H54 (cell line): ENCODE measurements around the gene ANKMY1.

Experiments used
- DNase-seq: peaks from one replicate; pipeline ENCODE4 v3.0.0; 2011; ENCODE audit warnings: low spot score, mixed read lengths; ENCODE audit not compliant: insufficient read length
- FAIRE-seq: peaks from 3 replicates; lab custom pipeline; 2011; peaks lifted over from hg19 to GRCh38; lab: Jason Lieb, UNC
- POLR2A ChIP-seq: IDR thresholded peaks from 2 replicates; pipeline ENCODE4 v1.6.1; 2011; ENCODE audit warnings: low read depth, mild to moderate bottlenecking, low read length

The ANKMY1 gene

DNA sequence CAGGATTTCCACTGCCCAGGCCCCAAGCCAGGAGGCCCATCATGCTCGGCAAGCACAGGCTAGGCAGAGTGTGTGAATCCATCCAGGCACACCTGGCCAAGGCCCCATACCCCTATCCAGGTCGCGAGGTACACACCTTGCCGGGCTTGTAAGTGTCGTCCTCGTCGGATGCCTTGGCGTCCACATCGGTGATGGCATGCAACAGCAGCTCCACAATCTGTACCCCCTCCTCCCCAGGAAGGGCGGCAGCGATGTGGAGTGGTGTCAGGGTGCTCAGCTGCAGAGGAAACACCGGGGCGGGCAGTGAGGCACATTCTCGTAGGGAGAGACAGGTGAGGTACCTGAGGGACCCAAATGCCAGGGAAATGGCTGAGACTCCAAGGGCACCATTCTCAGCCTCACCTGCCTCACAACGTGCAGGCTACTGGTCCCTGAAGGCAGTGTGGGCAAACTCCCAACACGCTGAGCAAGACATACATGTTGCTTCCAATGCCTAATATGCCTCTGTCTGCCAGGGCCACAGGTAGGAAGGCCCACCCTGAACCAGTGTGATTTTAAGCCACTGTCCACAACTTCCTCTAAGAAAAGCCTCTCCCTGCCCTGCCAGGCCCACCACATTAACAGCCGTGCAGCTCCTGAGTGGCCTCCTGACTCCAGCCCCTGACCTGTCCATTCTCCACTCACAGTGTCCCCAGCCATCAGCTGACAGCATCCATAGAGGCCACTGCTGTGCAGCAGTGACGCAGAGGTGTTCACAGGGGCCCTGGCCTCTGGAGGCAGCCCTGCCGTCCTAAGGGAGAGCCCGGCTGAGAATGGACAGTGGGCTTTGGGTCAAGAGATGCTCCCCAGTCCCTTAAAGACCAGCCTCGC lies 44.9 kb downstream of the ANKMY1 start:
- no peak for FAIRE-seq
- no peak for TF ChIP-seq POLR2A
- DNase-seq = no peak

DNA sequence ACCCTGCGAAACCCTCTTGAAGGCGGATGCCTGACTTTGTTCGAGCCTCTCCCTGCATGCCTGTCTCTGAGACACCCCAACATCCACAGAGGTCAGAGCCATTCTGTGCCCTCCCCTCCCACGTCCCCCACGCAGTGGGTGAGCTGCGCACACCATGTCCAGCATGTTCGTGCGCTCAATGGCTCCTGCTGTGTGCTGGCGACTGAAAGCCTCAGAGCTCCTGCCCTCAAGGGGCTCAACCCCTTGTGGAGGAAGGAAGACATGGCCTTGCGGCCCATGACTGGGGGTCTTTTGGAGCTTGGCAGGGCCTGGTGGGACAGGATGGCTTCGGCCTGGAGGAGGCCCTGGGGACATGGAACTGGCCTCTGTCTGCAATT lies 45.7 kb downstream of the ANKMY1 start:
- TF ChIP-seq POLR2A = no peak
- FAIRE-seq (no peak), DNase-seq (no peak)

- no peak for FAIRE-seq
- DNase-seq = no peak
- no peak for TF ChIP-seq POLR2A
Measured at GRCh38 chr2:240511351-240512108, 46.3 kb downstream of the ANKMY1 start.

DNA sequence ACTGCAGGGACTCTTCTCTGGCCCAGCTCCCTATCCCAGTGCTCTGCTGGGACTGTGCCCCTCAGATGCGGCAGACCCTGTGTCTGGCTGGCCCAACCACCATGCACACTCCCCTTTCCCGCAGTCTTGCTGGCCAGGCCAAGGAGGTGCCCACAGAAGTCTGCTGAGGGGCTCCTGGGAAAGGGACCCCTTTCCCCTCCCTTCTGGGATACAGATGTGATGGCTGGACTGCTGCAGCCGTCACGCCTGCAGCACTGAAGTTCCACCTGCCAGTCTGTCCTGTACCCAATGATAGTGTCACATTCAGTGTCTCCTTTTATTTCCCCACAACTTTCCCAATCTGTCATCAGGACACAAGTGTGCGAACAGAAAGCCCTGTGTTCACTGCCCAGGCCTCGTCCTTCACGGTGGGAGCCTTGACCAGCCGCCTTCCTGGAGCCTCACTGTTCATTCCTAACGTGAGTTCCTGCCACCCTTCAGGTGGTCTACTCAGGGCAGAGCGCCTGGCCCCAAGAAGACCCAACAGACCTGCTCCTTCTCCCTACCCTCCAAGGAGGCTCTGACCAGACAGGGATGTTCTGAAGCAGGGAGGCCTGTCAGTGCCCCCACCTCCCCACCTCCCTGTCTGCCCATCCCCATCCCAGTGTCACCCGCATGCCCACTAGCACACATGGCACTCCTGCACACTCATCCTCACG lies 47.1 kb downstream of the ANKMY1 start:
- FAIRE-seq = no peak
- TF ChIP-seq POLR2A = no peak
- no peak for DNase-seq

- FAIRE-seq = no peak
- TF ChIP-seq POLR2A = no peak
- DNase-seq = no peak
Measured at GRCh38 chr2:240509667-240510512, 47.9 kb downstream of the ANKMY1 start.

DNA sequence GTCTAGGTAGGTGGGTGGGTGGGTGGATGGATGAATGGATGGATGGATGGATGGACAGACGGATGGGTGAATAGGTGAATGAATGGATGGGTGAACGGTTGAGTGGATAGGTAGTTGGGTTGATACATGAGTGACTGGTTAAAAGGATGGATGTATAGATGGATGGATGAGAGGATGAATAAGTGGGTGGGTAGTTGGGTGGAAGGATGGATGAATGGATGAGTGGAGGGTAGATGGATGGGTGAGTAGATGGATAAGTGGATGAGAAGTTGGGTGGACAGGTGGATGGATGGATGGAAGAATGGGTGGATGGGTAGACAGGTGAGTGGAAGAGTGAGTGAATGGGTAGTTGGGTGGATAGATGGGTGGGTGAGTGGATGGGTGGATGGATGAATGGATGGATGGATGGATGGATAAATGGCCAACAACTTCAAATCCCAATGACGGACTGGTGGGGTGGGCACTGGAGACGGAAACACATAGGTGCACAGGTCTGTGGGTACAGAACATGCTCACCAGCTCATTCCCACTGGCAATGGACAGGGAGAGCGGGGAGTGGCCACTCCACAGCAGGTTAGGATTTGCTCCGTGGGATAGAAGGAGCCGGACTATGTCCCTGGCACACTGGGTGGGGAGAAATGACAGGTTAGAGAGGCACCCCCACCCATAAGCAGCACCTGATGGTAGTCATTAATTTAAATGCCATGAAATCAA lies 48.8 kb downstream of the ANKMY1 start:
- FAIRE-seq (no peak), DNase-seq (no peak)
- TF ChIP-seq POLR2A = no peak

- FAIRE-seq (no peak), DNase-seq (no peak)
- no peak for TF ChIP-seq POLR2A
Measured at GRCh38 chr2:240507778-240508251, 50.0 kb downstream of the ANKMY1 start.

DNA sequence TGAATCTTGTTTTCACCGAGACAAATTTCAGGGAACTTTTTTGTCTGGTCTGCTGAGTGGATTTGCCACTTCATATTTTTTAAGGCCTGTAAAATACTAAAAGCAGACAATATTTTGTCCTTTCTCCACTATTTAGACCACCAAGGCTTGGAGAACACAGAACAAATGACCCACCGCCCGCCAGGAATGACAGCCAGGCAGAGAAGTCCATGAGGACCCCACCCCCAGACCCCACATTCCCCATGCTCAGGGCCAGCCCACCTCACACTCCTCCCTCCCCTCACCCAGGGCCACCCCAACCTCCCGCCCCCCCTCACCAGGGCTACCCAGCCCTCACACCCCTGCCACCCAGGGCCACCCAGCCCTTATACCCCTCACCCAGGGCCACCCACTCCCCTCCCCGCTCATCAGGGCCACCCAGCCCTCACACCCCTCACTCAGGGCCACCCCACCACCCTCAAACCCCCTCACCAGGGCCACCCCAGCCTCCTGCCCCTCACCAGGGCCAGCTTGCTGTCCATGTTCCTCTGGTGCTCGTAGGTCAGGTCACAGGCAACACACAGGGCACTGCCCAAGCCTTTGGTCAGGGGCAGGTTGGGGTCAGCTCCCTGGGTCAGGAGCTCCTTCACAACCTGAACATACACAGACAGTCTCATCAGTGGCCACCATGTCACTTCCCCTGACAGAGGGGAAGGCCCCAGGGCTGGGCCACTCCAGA lies 50.6 kb downstream of the ANKMY1 start:
- FAIRE-seq (no peak), DNase-seq (no peak)
- TF ChIP-seq POLR2A = no peak

DNA sequence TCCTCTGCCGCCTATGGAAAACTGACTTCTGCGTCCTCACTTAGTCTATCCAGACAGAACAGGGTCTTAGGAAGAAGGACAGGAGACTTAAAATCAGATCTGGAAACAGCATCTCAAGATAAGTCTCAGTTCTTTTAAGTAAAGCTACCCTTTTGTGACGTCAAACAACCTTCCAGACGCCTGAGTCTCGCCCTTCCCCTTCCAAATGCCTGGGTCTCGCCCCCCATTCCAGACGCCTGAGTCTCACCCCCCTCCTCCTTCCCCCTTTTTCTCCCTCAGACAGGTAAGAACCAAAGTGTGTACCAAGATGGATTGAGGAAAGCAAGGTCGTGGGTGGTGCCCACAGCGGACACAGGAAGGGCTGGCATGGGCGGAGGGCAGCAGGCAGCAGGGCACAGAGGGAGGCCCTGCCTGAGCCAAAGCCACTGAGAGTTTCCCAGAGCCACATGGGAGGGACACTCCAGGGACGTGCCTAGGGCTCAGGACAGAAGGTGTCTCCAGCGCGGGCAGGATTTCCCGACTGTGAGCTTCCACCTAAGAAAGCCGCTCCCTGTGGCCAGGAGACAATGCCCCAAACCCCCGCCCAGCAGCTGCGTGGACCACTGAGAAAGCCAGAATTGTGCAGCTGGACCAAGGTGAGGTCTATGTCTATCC lies 51.3 kb downstream of the ANKMY1 start:
- no peak for TF ChIP-seq POLR2A
- no peak for DNase-seq
- no peak for FAIRE-seq

- DNase-seq (no peak), FAIRE-seq (no peak)
- TF ChIP-seq POLR2A = no peak
Measured at GRCh38 chr2:240505910-240506309, 51.9 kb downstream of the ANKMY1 start.

DNA sequence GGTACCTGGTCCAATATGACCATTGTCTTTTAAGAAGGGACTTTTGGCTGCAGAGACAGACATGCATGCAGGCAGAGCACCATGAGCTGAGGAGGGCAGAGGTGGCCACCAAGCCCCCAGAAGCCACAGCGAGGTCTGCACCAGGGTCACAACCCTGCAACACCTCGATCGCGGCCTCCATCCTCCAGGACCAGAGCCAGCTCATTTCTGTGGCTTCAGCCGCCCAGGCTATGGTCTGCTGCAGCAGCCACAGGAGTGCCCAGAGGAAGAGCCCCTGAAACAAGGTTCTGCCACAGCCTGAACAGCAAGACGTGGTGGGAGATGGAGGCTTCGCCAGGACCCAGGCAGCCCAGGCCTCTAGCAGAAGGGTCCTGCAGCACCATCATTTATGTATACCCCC lies 53.9 kb downstream of the ANKMY1 start:
- no peak for TF ChIP-seq POLR2A
- FAIRE-seq (no peak), DNase-seq (no peak)

GRCh38 chr2:240503375-240503774 lies 54.4 kb downstream of the ANKMY1 start:
- TF ChIP-seq POLR2A = no peak
- FAIRE-seq (no peak), DNase-seq (no peak)
